K562 (cell line): Measurements from ENCODE around the gene TPD52L1. TPM values are rescaled to one million over a fixed set of nuclear protein-coding genes. Genes with fewer than 3 reads are reported as not detected.

Source experiments
- C11orf30 ChIP-seq: fragments of 450-650 bp; IDR thresholded peaks from 2 replicates; pipeline ENCODE4 v1.6.1; 2016; ENCODE audit warnings: low read depth, mild to moderate bottlenecking
- HDAC3 ChIP-seq: fragments of 450-650 bp; IDR thresholded peaks from 2 replicates; pipeline ENCODE4 v1.6.1; 2018; ENCODE audit warnings: borderline replicate concordance, mild to moderate bottlenecking, moderate library complexity; ENCODE audit not compliant: partially characterized antibody
- LEF1 ChIP-seq: fragments of 450-650 bp; IDR thresholded peaks from 2 replicates; pipeline ENCODE4 v1.6.1; 2016; ENCODE audit warnings: mild to moderate bottlenecking
- MTF1 ChIP-seq: fragments of 250-450 bp; sonication (Bioruptor Pico); IDR thresholded peaks from 2 replicates; pipeline ENCODE4 v1.9.0; 2021; ENCODE audit warnings: moderate library complexity, mild to moderate bottlenecking, inconsistent platforms, borderline replicate concordance
- PHTF2 ChIP-seq: fragments of 250-450 bp; sonication (Bioruptor Pico); IDR thresholded peaks from 2 replicates; pipeline ENCODE4 v1.5.0; 2021; ENCODE audit warnings: mild to moderate bottlenecking
- POLR2AphosphoS2 ChIP-seq: IDR thresholded peaks from 2 replicates; pipeline ENCODE4 v1.6.1; 2012; ENCODE audit warnings: low read length, improper control_type of control experiment
- YY1 ChIP-seq, 3 experiments: IDR thresholded peaks; 2 replicates each; pipeline ENCODE4 v1.6.1; 2011; ENCODE audit warnings: low read length in 2 of 3, mild to moderate bottlenecking in 2 of 3, moderate library complexity in 2 of 3, borderline replicate concordance in 1 of 3, control low read depth in 1 of 3, low read depth in 1 of 3; ENCODE audit not compliant: insufficient read depth in 3 of 3, insufficient replicate concordance in 2 of 3, control insufficient read depth in 1 of 3, insufficient read length in 1 of 3; ENCODE audit errors: extremely low read depth in 1 of 3
- ZZZ3 ChIP-seq: fragments of 450-650 bp; IDR thresholded peaks from 2 replicates; pipeline ENCODE4 v1.6.1; 2016; ENCODE audit warnings: antibody characterized with exemption, mild to moderate bottlenecking, moderate library complexity
- polyA plus RNA-seq, 8 experiments: library from polyadenylated mRNA; depleted of rRNA in 4 of 8; stranded (reverse) in 5 of 8; unstranded in 3 of 8; fragments of >200 nt; fragmentation: Nextera tagmentation in 2 of 8; fragmentation: Illumina TruSeq in 1 of 8; extraction: Ambion mirVana in 2 of 8; extraction: Trizol in 1 of 8; gene quantifications; 2 replicates each; pipeline versions ENCODE4 v1.2.1 to v1.2.3, GENCODE V29; 2011 to 2014; ENCODE audit warnings: inconsistent platforms in 1 of 8, missing spikeins in 1 of 8
- total RNA-seq, 7 experiments: library from RNA; depleted of rRNA in 6 of 7; stranded (reverse); fragments of >200 nt in 6 of 7; fragmentation: Illumina TruSeq in 2 of 7; extraction: Trizol in 2 of 7; gene quantifications; 2 replicates each; pipeline versions ENCODE4 v1.2.1 to v1.2.3, GENCODE V29; 2011 to 2021; ENCODE audit warnings: low replicate concordance in 1 of 7
- TF ChIP-seq, protein P1 (sequence below): sonication (generic); formaldehyde crosslinking; IDR thresholded peaks from 2 replicates; pipeline ENCODE4 v1.8.0; 2022; ENCODE audit warnings: mild to moderate bottlenecking, missing genetic modification reagents
- TF ChIP-seq, protein P2 (sequence below): sonication (generic); formaldehyde crosslinking; IDR thresholded peaks from 2 replicates; pipeline ENCODE4 v1.8.1; 2023; ENCODE audit warnings: mild to moderate bottlenecking, missing genetic modification reagents
- TF ChIP-seq, protein P3 (sequence below): fragments of 250-450 bp; sonication (Bioruptor Pico); IDR thresholded peaks from 2 replicates; pipeline ENCODE4 v1.5.0; 2021
- TF ChIP-seq, protein P4 (sequence below): fragments of 450-650 bp; formaldehyde crosslinking; IDR thresholded peaks from 2 replicates; pipeline ENCODE4 v1.4.0; 2020; ENCODE audit warnings: mild to moderate bottlenecking, moderate library complexity

TPD52L1 gene
- total and polyA plus RNA-seq, 9 of the 15 experiments (the other 6 are each of a cell fraction or from before 2014, with no cell fraction given), result 12.9 to 149 (median 75.7) TPM

DNA sequence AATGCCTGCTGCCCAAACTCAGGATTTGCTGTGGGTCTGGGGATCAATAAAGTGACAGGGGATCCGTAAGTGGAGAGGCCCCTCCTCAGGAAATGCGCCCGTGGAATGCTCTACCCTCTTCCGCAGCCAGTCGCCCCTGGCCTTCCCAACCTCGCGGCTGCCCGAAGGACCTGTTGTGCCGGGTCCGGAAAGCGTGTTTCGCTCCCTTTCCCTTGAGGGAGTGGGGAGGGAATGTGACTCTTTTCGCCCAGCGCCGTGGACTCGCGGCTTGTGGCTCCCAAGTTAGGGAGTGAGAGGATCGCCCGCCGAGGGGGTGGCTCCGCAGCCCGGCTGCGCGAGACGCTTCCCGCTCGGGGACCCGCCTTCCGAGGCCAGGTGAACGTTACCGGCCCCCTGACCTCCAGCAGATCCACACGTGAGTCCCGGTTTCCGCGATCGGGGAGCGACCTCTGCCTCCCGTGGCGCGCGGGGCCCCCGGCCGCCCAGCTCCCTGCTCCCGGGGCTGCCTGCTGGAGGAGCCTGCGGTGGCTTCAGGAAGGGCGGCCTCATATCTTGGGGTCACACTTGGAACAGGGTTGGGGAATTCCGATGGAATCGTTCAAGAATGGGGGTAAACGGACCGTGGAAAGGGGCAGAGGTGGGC, 666 bp downstream of the TPD52L1 start (continued):
- TF ChIP-seq, protein P1, sequence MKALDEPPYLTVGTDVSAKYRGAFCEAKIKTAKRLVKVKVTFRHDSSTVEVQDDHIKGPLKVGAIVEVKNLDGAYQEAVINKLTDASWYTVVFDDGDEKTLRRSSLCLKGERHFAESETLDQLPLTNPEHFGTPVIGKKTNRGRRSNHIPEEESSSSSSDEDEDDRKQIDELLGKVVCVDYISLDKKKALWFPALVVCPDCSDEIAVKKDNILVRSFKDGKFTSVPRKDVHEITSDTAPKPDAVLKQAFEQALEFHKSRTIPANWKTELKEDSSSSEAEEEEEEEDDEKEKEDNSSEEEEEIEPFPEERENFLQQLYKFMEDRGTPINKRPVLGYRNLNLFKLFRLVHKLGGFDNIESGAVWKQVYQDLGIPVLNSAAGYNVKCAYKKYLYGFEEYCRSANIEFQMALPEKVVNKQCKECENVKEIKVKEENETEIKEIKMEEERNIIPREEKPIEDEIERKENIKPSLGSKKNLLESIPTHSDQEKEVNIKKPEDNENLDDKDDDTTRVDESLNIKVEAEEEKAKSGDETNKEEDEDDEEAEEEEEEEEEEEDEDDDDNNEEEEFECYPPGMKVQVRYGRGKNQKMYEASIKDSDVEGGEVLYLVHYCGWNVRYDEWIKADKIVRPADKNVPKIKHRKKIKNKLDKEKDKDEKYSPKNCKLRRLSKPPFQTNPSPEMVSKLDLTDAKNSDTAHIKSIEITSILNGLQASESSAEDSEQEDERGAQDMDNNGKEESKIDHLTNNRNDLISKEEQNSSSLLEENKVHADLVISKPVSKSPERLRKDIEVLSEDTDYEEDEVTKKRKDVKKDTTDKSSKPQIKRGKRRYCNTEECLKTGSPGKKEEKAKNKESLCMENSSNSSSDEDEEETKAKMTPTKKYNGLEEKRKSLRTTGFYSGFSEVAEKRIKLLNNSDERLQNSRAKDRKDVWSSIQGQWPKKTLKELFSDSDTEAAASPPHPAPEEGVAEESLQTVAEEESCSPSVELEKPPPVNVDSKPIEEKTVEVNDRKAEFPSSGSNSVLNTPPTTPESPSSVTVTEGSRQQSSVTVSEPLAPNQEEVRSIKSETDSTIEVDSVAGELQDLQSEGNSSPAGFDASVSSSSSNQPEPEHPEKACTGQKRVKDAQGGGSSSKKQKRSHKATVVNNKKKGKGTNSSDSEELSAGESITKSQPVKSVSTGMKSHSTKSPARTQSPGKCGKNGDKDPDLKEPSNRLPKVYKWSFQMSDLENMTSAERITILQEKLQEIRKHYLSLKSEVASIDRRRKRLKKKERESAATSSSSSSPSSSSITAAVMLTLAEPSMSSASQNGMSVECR (CRISPR knock-in tag), result peak; percentile 68
- TF ChIP-seq, protein P2, sequence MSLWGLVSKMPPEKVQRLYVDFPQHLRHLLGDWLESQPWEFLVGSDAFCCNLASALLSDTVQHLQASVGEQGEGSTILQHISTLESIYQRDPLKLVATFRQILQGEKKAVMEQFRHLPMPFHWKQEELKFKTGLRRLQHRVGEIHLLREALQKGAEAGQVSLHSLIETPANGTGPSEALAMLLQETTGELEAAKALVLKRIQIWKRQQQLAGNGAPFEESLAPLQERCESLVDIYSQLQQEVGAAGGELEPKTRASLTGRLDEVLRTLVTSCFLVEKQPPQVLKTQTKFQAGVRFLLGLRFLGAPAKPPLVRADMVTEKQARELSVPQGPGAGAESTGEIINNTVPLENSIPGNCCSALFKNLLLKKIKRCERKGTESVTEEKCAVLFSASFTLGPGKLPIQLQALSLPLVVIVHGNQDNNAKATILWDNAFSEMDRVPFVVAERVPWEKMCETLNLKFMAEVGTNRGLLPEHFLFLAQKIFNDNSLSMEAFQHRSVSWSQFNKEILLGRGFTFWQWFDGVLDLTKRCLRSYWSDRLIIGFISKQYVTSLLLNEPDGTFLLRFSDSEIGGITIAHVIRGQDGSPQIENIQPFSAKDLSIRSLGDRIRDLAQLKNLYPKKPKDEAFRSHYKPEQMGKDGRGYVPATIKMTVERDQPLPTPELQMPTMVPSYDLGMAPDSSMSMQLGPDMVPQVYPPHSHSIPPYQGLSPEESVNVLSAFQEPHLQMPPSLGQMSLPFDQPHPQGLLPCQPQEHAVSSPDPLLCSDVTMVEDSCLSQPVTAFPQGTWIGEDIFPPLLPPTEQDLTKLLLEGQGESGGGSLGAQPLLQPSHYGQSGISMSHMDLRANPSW (CRISPR knock-in tag), result no peak
- no peak for TF ChIP-seq MTF1 (CRISPR knock-in tag)
- no peak for TF ChIP-seq ZZZ3
- TF ChIP-seq PHTF2, result no peak
- no peak for TF ChIP-seq C11orf30
- TF ChIP-seq LEF1, result no peak
- TF ChIP-seq, protein P3, sequence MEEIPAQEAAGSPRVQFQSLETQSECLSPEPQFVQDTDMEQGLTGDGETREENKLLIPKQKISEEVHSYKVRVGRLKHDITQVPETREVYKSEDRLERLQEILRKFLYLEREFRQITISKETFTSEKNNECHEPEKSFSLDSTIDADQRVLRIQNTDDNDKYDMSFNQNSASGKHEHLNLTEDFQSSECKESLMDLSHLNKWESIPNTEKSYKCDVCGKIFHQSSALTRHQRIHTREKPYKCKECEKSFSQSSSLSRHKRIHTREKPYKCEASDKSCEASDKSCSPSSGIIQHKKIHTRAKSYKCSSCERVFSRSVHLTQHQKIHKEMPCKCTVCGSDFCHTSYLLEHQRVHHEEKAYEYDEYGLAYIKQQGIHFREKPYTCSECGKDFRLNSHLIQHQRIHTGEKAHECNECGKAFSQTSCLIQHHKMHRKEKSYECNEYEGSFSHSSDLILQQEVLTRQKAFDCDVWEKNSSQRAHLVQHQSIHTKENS, result no peak
- no peak for TF ChIP-seq POLR2AphosphoS2
- TF ChIP-seq YY1 (IDR thresholded peaks at IDR 0.05; ENCODE audit: borderline replicate concordance in 1 of 3, control insufficient read depth in 1 of 3, extremely low read depth in 1 of 3, insufficient read depth in 3 of 3, insufficient read length in 1 of 3, insufficient replicate concordance in 2 of 3, low read depth in 1 of 3, low read length in 2 of 3), result peak in 1 of 3 experiments; percentile 12
- TF ChIP-seq, protein P4, sequence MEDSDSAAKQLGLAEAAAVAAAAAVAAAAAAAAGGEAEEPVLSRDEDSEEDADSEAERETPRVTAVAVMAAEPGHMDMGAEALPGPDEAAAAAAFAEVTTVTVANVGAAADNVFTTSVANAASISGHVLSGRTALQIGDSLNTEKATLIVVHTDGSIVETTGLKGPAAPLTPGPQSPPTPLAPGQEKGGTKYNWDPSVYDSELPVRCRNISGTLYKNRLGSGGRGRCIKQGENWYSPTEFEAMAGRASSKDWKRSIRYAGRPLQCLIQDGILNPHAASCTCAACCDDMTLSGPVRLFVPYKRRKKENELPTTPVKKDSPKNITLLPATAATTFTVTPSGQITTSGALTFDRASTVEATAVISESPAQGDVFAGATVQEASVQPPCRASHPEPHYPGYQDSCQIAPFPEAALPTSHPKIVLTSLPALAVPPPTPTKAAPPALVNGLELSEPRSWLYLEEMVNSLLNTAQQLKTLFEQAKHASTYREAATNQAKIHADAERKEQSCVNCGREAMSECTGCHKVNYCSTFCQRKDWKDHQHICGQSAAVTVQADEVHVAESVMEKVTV (CRISPR knock-in tag), result no peak
- no peak for TF ChIP-seq HDAC3
